Loucy (cell line): ENCODE measurements around the gene COL23A1.

ENCODE experiments used
- H2AFZ ChIP-seq: fragments of 200-600 bp; sonication (generic); 2 replicates; pipeline ENCODE4 v1.6.0; 2016; ENCODE audit warnings: antibody characterized with exemption, mild to moderate bottlenecking, low read length, moderate library complexity
- H3F3A ChIP-seq: fragments of 200-600 bp; 2 replicates; pipeline ENCODE4 v1.6.0; 2016; ENCODE audit warnings: antibody characterized with exemption, low read depth, mild to moderate bottlenecking
- H3K27me3 ChIP-seq: fragments of 200-600 bp; sonication (generic); 2 replicates; pipeline ENCODE4 v1.6.1; 2014; ENCODE audit warnings: low read length, mild to moderate bottlenecking; ENCODE audit not compliant: insufficient read depth, poor library complexity, severe bottlenecking
- H3K36me3 ChIP-seq: fragments of 200-600 bp; sonication (generic); 2 replicates; pipeline ENCODE4 v1.6.1; 2016; ENCODE audit warnings: low read length; ENCODE audit not compliant: insufficient read depth
- H3K4me1 ChIP-seq: fragments of 200-600 bp; sonication (generic); 2 replicates; pipeline ENCODE4 v1.5.1; 2014; ENCODE audit warnings: low read length, mild to moderate bottlenecking; ENCODE audit not compliant: insufficient read depth, poor library complexity, severe bottlenecking
- H3K4me2 ChIP-seq: fragments of 200-600 bp; sonication (generic); 2 replicates; pipeline ENCODE4 v1.6.0; 2014; ENCODE audit warnings: antibody characterized with exemption, low read length, low read depth, mild to moderate bottlenecking; ENCODE audit not compliant: poor library complexity, severe bottlenecking
- H3K4me3 ChIP-seq: fragments of 200-600 bp; sonication (generic); 2 replicates; pipeline ENCODE4 v1.5.1; 2014; ENCODE audit warnings: low read length, mild to moderate bottlenecking, mixed read lengths; ENCODE audit not compliant: poor library complexity, severe bottlenecking
- H3K79me2 ChIP-seq: fragments of 200-600 bp; sonication (generic); 2 replicates; pipeline ENCODE4 v1.6.1; 2014; ENCODE audit warnings: low read length; ENCODE audit not compliant: insufficient read depth
- H3K9ac ChIP-seq: fragments of 200-600 bp; sonication (generic); 2 replicates; pipeline ENCODE4 v1.6.0; 2014; ENCODE audit warnings: mild to moderate bottlenecking, low read depth, low read length, moderate library complexity; ENCODE audit not compliant: poor library complexity, severe bottlenecking
- H3K9me2 ChIP-seq: fragments of 200-600 bp; sonication (generic); replicated peaks from 2 replicates; pipeline ENCODE4 v1.6.1; 2016; ENCODE audit warnings: low read depth, low read length, mixed read lengths
- H3K9me3 ChIP-seq: fragments of 200-600 bp; sonication (generic); 2 replicates; pipeline ENCODE4 v1.6.1; 2014; ENCODE audit warnings: mild to moderate bottlenecking, antibody characterized with exemption, low read length, low read depth; ENCODE audit not compliant: insufficient read depth
- H4K20me1 ChIP-seq: fragments of 200-600 bp; sonication (generic); 2 replicates; pipeline ENCODE4 v1.6.0; 2014; ENCODE audit warnings: antibody characterized with exemption, low read length, mild to moderate bottlenecking; ENCODE audit not compliant: insufficient read depth, poor library complexity, severe bottlenecking
- EZH2phosphoT487 ChIP-seq: fragments of 200-600 bp; IDR thresholded peaks from 2 replicates; pipeline ENCODE4 v1.6.1; 2018; ENCODE audit warnings: antibody characterized with exemption, mild to moderate bottlenecking, moderate library complexity, borderline replicate concordance
- TF ChIP-seq, protein P1 (sequence below): fragments of 200-600 bp; sonication (generic); conservative IDR thresholded peaks from 2 replicates; pipeline ENCODE4 v1.5.1; 2014; ENCODE audit warnings: mild to moderate bottlenecking, antibody characterized with exemption, low read length

Gene COL23A1

DNA sequence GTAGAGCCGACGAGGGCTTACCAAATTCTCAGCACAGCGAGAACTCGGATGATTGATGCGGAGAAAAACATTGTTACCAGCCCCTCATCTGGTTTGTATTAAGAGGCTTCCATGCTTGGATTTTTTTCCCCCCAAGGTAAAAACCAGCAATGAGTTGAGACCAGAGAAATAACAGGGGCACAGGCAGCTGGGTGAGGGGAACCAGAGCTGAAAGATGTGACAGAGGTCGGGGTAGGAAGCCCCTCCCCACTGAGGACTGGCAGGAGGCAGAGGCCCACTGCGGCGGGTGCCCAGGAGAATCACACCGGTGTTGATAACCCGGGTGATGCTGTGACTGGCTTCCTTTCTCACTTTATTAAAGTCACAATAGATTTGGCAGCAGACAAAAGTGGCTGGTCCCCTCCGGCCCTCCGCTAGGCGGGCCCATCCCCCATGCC, 241.1 kb downstream of the COL23A1 start:
- H3K79me2 ChIP-seq: no peaks in the 10 kb centered on the region
- H3K36me3 ChIP-seq: no peaks in the 10 kb centered on the region
- no peak overlapping the region for H3K4me2 ChIP-seq
- no peaks in the 10 kb centered on the region for H3K27me3 ChIP-seq
- H3K9me3 ChIP-seq: no peaks in the 10 kb centered on the region
- H3K9me2 ChIP-seq: no peaks in the 10 kb centered on the region
- H3K4me3 ChIP-seq: no peak overlapping the region
- no peak overlapping the region for H3K9ac ChIP-seq
- no peak overlapping the region for H2AFZ ChIP-seq
- H4K20me1 ChIP-seq: no peaks in the 10 kb centered on the region
- H3K4me1 ChIP-seq: no peaks in the 10 kb centered on the region
- no peaks in the 10 kb centered on the region for H3F3A ChIP-seq
- no peak for TF ChIP-seq EZH2phosphoT487
- TF ChIP-seq, protein P1, sequence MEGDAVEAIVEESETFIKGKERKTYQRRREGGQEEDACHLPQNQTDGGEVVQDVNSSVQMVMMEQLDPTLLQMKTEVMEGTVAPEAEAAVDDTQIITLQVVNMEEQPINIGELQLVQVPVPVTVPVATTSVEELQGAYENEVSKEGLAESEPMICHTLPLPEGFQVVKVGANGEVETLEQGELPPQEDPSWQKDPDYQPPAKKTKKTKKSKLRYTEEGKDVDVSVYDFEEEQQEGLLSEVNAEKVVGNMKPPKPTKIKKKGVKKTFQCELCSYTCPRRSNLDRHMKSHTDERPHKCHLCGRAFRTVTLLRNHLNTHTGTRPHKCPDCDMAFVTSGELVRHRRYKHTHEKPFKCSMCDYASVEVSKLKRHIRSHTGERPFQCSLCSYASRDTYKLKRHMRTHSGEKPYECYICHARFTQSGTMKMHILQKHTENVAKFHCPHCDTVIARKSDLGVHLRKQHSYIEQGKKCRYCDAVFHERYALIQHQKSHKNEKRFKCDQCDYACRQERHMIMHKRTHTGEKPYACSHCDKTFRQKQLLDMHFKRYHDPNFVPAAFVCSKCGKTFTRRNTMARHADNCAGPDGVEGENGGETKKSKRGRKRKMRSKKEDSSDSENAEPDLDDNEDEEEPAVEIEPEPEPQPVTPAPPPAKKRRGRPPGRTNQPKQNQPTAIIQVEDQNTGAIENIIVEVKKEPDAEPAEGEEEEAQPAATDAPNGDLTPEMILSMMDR: no peak

DNA sequence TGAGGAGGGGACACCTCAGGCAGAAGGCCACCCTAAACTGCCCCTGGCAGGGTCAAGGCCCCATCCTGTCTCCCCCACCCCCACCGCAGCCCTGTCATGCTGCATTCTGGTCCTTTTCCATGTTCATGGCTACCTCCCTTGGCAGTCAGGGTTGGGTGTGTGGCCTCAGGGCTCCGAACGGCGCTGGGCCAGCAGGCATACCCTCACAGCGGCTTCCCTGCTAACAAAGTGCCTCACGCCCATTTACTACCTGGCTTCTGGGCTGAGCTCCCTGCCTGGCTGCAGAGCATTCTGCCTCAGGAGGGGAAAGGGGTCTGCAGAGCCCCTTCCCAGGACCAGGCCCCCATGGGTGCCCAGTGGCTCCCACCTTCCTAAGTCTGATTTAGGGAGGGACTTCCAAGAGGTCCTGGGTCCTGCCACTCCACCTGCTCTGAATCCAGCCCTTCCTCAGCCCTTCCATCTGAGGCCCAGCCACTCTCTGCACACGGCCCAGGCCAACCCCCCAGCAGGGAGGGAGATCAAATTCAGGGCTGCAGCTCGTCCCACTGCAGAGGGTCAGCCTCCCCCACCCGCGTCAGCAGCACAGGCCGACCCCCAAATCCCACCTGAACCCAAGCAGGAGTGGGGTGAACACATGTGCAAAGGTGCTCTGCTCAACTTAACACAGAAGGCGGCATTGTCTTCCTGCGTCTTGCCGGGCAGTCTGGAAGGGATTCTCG, 241.7 kb downstream of the COL23A1 start:
- Histone ChIP-seq H3K9me2 (no peaks in the 10 kb centered on the region), H3K36me3 (no peaks in the 10 kb centered on the region), H4K20me1 (no peaks in the 10 kb centered on the region), H3K27me3 (no peaks in the 10 kb centered on the region), H3K9me3 (no peaks in the 10 kb centered on the region), H3K4me3 (no peak overlapping the region), H3K9ac (no peak overlapping the region), H3K79me2 (no peaks in the 10 kb centered on the region), H3K4me2 (no peak overlapping the region), H3K4me1 (no peaks in the 10 kb centered on the region), H2AFZ (no peak overlapping the region), H3F3A (no peaks in the 10 kb centered on the region)
- TF ChIP-seq EZH2phosphoT487: no peak
- TF ChIP-seq, protein P1: no peak

DNA sequence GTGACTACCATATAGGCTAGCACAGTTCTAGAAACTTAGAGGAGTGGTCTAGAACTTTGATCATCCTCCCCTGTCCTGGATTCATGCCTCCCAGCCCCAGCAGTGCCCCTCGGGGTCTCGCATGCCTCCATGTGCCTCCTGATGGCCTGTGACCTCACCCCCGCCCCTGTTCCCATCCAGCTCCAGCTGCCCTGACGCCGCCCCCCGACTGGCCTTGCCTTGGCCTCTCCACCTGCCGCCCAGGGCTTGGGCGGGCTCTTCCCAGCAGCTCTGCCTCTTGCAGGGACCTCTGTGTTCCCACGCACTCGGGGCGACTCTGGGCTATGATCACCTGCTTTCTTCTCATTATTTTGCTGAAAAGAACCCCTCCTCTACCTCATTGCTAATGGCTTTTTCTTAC, 242.2 kb downstream of the COL23A1 start:
- no peaks in the 10 kb centered on the region for H4K20me1 ChIP-seq
- no peaks in the 10 kb centered on the region for H3K9me2 ChIP-seq
- H3K9ac ChIP-seq: no peak overlapping the region
- TF ChIP-seq EZH2phosphoT487: no peak
- TF ChIP-seq, protein P1: no peak
- no peaks in the 10 kb centered on the region for H3K9me3 ChIP-seq
- H3K4me3 ChIP-seq: no peak overlapping the region
- no peaks in the 10 kb centered on the region for H3K36me3 ChIP-seq
- H3K27me3 ChIP-seq: no peaks in the 10 kb centered on the region
- no peaks in the 10 kb centered on the region for H3F3A ChIP-seq
- no peak overlapping the region for H2AFZ ChIP-seq
- no peaks in the 10 kb centered on the region for H3K79me2 ChIP-seq
- no peaks in the 10 kb centered on the region for H3K4me1 ChIP-seq
- no peak overlapping the region for H3K4me2 ChIP-seq
